ENCODE data around the gene NPC1L1.

DNA sequence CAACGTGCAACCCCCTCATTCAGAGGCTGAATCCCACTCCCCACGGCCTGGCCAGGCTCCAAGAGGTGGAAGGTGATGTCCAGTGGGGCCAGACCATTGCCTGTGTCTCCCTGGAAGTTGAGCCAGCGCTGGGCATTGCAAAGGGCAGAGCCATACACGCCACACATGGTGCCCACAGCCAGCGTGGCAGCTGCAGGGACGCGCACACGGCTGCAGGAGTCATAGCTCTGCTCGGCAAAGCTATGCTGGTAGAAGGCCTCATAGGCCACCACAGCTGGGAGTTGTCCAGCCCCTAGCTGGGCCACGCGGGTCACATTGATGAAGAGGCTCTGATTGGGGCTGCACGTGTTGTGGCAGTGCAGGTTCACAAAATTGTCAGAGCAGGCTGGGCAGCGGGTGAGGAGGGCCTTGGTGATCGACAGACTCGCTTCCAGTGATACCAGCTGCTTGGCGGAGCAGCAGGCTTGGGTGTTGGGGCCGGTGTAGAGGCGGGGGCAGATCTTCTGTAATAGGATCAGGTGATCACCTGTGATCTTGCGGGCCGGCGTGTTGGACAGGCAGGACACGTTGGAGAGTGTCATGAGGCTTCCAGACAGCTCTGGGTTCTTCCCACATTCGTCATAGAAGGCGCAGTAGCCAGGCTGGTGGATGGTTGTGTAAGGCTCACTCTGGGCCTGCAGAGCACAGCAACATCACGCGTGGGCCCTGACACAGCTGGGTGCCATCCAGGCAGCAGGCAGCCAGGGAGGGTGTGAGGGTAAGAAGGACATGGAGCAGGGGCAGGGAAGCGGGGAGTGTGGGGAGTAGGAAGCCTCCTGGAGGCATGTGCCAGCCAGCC lies 1.2 kb downstream of the NPC1L1 start:
- TF ChIP-seq GATA3 (IDR thresholded peaks at IDR 0.05; ENCODE audit: low read depth, low read length) (no peak), GATA2 (IDR thresholded peaks at IDR 0.05; ENCODE audit: low read depth, low read length) (no peak)
